IMR-90 (cell line): ENCODE results near the gene TOR2A.

Source experiments
- CEBPB ChIP-seq: IDR thresholded peaks from 2 replicates; pipeline ENCODE4 v1.6.1; 2012; ENCODE audit warnings: low read depth, low read length, improper control_type of control experiment
- FOS ChIP-seq: fragments of 150-350 bp; IDR thresholded peaks from 2 replicates; pipeline ENCODE4 v1.6.1; 2016; ENCODE audit warnings: low read depth, low read length
- MAFK ChIP-seq: IDR thresholded peaks from 2 replicates; pipeline ENCODE4 v1.6.1; 2012; ENCODE audit warnings: low read depth, low read length, improper control_type of control experiment
- MAZ ChIP-seq: IDR thresholded peaks from 2 replicates; pipeline ENCODE4 v1.6.1; 2012; ENCODE audit warnings: low read depth, mild to moderate bottlenecking, low read length, improper control_type of control experiment, moderate library complexity, borderline replicate concordance
- MXI1 ChIP-seq: IDR thresholded peaks from 2 replicates; pipeline ENCODE4 v1.6.1; 2012; ENCODE audit warnings: low read depth, mild to moderate bottlenecking, low read length, moderate library complexity, borderline replicate concordance
- NFE2L2 ChIP-seq: fragments of 150-350 bp; IDR thresholded peaks from 2 replicates; pipeline ENCODE4 v1.6.1; 2016; ENCODE audit warnings: low read depth, mild to moderate bottlenecking, low read length
- POLR2A ChIP-seq: IDR thresholded peaks from 2 replicates; pipeline ENCODE4 v1.6.1; 2012; ENCODE audit warnings: mild to moderate bottlenecking, low read depth, low read length
- RAD21 ChIP-seq: IDR thresholded peaks from 2 replicates; pipeline ENCODE4 v1.6.1; 2012; ENCODE audit warnings: low read length, improper control_type of control experiment
- RCOR1 ChIP-seq: IDR thresholded peaks from 2 replicates; pipeline ENCODE4 v1.6.1; 2012; ENCODE audit warnings: mild to moderate bottlenecking, low read length, improper control_type of control experiment; ENCODE audit not compliant: insufficient replicate concordance
- RFX5 ChIP-seq: IDR thresholded peaks from 2 replicates; pipeline ENCODE4 v1.8.0; 2012; ENCODE audit warnings: low read depth, mild to moderate bottlenecking, low read length, moderate library complexity
- SMC3 ChIP-seq: fragments of 150-350 bp; IDR thresholded peaks from 2 replicates; pipeline ENCODE4 v1.6.1; 2016; ENCODE audit warnings: low read depth, mild to moderate bottlenecking, antibody characterized with exemption, low read length, moderate library complexity
- TF ChIP-seq, protein P1 (sequence below): conservative IDR thresholded peaks from 2 replicates; pipeline ENCODE4 v1.5.1; 2012; ENCODE audit warnings: mild to moderate bottlenecking, low read depth, low read length, improper control_type of control experiment
- TF ChIP-seq, protein P2 (sequence below): fragments of 150-350 bp; IDR thresholded peaks from 2 replicates; pipeline ENCODE4 v1.6.1; 2016; ENCODE audit warnings: low read depth, mild to moderate bottlenecking, low read length, moderate library complexity, borderline replicate concordance

DNA sequence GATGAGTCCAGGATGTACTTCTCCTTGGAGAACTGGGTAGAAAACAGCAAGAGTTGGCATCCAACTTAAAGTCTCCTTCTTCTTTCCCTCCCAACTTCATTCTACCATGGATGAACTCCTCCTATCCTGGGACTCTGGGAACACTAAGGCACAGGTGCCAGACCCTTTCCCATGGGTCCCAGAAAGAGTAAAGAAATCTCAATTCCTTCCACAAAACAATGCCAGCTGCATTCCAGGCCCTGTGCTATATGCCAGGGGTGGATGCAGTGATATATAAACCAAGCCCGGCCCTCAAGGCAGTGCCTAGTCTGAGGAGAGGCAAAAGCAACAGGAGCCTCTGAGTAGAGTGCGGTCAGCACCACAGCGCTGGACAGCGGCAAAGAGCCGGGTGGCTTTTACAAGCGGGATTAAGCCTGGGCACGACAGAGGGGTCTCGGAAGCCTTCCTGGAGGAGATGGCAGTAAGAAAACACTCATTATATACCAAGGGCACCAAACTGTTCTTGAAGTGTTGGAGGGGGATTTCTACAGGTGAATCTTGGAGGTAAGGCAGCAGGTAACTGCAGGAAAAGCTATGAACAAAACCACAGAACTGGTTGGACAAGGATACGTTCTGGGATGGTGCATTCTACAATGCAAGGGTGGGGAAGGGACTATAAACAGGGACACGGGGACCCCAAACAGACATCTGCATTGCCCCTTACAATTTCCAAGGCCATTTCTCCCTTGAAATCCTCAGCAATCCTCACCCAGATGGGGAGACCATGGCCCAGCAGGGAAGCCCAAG lies 16.4 kb upstream of the TOR2A start:
- TF ChIP-seq, protein P1, sequence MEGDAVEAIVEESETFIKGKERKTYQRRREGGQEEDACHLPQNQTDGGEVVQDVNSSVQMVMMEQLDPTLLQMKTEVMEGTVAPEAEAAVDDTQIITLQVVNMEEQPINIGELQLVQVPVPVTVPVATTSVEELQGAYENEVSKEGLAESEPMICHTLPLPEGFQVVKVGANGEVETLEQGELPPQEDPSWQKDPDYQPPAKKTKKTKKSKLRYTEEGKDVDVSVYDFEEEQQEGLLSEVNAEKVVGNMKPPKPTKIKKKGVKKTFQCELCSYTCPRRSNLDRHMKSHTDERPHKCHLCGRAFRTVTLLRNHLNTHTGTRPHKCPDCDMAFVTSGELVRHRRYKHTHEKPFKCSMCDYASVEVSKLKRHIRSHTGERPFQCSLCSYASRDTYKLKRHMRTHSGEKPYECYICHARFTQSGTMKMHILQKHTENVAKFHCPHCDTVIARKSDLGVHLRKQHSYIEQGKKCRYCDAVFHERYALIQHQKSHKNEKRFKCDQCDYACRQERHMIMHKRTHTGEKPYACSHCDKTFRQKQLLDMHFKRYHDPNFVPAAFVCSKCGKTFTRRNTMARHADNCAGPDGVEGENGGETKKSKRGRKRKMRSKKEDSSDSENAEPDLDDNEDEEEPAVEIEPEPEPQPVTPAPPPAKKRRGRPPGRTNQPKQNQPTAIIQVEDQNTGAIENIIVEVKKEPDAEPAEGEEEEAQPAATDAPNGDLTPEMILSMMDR: no peak
- TF ChIP-seq NFE2L2: no peak
- TF ChIP-seq FOS: no peak
- TF ChIP-seq POLR2A: no peak
- no peak for TF ChIP-seq RAD21
- no peak for TF ChIP-seq RFX5
- TF ChIP-seq CEBPB: no peak
- no peak for TF ChIP-seq SMC3
- no peak for TF ChIP-seq RCOR1
- TF ChIP-seq, protein P2, sequence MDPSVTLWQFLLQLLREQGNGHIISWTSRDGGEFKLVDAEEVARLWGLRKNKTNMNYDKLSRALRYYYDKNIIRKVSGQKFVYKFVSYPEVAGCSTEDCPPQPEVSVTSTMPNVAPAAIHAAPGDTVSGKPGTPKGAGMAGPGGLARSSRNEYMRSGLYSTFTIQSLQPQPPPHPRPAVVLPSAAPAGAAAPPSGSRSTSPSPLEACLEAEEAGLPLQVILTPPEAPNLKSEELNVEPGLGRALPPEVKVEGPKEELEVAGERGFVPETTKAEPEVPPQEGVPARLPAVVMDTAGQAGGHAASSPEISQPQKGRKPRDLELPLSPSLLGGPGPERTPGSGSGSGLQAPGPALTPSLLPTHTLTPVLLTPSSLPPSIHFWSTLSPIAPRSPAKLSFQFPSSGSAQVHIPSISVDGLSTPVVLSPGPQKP: no peak
- TF ChIP-seq MAZ: no peak
- TF ChIP-seq MAFK: no peak
- no peak for TF ChIP-seq MXI1
